ENCODE results near the gene TMEM187.
A peak's percentile ranks its signal among the peaks of the same experiment; 100 is the strongest.

TMEM187 gene

DNA sequence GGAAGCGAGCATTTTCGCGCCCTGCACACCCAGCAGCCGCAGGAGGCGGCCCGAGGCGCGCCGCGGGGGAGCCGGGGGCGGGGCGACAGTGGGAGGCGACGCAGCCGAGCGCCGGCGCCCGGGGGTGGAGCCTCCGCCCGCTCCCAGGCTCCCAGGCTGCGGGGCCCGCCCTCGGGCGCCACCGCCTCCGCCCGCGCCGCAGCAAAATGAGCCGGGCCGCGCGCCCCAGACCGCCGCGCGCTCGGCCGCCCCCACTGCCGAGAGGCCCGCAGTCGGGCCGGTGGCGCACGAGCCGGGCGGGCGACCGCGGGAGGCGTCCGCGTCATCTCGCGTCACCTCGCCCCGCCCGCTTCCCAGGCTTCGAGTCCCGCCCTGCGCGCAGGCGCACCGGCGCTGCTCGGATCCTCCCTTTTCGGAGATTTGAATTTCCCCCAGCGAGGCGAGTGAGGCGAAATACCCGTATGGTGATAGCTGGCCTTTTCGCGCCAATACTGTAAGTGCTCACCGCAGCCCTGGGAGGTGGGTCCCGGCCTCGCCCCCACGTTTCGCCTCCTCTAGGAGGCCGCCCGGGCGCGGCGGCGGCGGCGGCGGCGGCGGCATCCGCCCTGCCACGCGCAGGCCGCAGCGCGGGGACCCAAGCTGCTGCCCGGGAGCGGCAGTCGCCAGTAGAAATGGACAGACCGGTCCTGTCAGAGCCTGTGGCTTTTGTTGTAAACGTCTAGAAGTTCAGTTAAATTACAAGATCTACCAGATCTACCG, at the start of gene TMEM187:
TSS of gene TMEM187 (plus strand) at position 387 of the 759 bp plus-strand sequence. CDS start 9,309 bp downstream, outside the sequence.
- DNase-seq (ENCODE audit: low read depth in 1 of 2, low spot score in 1 of 2), result peak; percentile 60 to 87

DNA sequence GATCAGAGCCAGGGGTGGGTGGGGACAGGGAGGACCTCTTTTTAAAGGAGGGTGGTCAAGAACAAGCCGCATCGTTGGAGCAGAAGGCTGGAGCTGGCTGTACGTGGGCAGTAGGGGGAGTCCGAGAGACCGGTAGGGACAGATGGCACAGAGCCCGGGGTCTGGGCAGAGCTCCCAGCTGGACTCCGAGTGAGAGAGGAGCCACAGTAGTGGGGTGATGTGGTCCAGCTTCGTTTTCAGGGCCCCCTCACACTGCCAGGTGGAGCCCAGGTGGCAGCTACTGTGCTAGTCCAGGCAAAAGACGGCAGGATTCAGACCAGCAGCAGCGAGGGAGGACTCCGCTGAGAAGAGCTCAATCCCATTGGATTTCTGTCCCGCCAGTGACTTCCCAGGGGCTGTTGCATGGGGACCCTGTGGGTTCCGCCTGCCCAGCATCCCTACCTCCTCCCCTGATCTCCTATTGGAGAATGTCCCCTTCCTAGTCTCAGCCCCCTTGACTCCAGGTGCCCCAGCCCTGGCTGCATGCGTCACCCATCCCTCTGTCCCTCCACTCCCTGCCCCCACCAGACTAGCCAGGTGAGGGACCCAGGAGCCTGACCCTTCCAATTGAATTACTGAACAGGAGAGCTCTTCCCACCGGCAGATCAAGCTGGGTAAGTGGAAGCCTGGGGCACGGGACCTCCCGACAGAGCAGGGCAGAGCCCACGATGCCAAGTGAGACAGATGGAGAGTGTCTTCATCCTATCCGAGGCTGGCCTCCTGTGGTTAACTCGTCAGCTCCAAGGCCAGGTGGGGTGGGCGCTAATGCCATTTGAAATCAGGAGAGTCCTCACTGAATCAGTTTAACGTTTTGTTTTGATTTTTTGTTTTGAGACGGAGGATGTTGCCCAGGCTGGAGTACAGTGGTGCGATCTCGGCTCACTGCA, 49.4 kb upstream of the TMEM187 start:
- DNase-seq (ENCODE audit: low read depth in 1 of 2, low spot score in 1 of 2), result no peak

- peak in 1 of 2 donors; percentile 11 for DNase-seq (ENCODE audit: low read depth in 1 of 2, low spot score in 1 of 2)
Measured at GRCh38 chrX:153924149-153924861, 48.2 kb upstream of the TMEM187 start.

- no peak for DNase-seq (ENCODE audit: low read depth in 1 of 2, low spot score in 1 of 2)
Measured at GRCh38 chrX:153925387-153925738, 47.2 kb upstream of the TMEM187 start.

DNA sequence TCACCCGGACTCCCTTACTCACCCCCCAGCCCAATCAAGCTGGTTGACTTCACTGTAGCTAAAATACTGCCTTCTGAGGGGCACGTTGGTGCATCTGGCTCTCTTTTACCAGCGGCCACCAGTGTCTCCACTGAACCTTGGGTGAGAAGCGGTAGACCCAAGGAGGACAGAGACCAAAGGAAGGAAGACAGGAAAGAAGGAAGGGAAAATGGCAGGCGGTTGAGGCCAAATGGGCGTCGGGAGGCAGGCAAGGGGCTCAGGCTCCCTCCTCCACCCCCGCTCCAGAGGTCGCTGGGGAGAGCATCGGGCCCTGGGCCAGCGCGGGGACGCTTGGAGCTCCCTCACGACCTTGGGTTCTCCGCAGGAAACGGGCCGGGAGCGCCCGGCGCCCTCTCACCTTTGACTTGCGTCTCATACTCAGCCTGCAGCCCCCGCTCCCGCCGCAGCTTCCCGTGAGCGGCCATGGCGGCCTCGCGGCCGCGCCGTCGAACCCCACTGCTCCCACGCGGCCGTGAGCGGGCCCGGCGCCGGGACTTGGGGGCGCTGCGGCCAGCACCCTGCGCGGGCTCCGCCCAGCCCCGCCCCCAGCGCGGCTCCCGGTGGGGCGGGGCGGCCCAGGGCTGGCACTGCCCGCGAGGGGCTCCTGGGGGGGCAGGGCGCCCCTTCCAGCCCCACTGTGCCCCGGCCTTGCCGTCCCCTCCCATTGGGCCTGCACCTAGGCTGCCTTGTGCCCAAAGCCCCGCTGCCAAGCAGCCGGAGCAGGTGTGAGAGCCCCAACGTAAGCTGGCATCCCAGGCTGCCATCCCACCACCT, 46.6 kb upstream of the TMEM187 start, which contains the start of gene ARHGAP4:
TSS of gene ARHGAP4 (minus strand) at position 526 of the 813 bp plus-strand sequence. CDS start at position 464, 62 bp downstream.
- peak in 1 of 2 donors; percentile 29 for DNase-seq (ENCODE audit: low read depth in 1 of 2, low spot score in 1 of 2)

DNA sequence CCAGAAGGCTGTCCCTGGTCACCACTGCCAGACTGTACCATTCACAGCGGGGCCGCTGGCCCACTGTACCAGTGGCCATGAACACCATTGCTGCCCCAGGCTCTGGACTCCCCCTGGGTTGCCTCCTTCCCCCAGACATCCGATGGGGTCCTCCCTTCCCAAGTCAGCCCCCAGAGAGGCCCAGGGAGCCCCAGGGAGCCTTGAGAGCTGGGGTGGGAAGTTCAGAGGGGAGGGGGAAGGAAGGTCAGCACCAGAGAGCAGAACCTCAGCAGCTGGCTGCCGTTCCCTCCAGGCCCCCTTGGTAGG, 46.0 kb upstream of the TMEM187 start:
- DNase-seq (ENCODE audit: low read depth in 1 of 2, low spot score in 1 of 2), result no peak

DNA sequence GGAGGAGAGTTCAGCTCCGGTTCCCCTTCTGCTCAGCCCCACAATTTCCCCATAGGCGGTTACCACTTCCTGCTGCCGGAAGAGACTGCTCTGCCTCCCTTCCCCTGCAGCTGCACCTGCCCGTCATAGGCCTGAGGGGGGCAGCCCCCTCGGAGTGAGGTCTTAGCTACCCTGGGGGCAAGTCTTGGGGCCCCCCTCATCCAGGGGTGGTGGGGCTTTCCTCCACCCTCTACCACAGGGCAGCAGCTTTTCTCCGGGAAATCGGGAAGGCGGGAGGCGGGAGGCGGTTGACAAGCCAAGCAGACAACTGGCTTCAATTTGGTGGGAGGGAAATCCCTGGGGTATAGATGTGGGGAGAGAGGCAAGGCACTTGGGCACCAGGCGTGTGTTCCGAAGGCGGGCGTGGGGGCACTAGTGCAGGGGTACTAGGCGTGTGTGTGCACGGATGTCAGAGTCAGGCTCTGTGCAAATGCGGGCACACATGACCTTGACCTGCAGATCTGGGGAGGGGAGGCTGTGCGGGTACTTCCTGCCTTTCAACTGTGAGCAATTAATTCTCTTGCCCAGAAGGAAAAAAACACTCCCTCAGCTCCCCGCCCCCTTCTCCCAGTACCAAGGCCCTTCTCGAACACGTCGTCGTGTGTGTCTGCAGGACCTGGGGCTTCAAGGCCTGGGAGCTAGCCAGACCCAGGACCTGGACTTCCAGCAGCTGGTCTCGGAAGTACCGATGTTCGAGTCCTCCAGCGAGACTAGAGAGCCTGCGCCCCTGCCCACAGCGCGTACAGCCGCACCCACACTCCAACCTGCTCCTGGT, 45.5 kb upstream of the TMEM187 start:
- DNase-seq (ENCODE audit: low read depth in 1 of 2, low spot score in 1 of 2), result peak; percentile 43 to 65

DNA sequence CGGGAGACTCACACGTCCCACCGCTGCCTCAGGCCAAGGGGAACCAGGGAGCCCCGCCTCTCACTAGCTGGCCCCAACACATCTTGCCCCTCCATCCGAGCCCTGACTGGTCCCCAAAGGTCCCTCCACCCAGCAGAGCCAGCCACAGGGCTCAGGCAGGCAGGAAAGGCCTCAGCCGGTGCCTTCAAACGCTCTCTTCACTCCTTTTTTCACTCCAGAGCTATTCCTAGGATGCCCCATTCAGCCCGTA, 45.0 kb upstream of the TMEM187 start:
- DNase-seq (ENCODE audit: low read depth in 1 of 2, low spot score in 1 of 2), result no peak

- DNase-seq (ENCODE audit: low read depth in 1 of 2, low spot score in 1 of 2), result peak; percentile 82 to 94
Measured at GRCh38 chrX:153927922-153928760, 44.4 kb upstream of the TMEM187 start.

DNA sequence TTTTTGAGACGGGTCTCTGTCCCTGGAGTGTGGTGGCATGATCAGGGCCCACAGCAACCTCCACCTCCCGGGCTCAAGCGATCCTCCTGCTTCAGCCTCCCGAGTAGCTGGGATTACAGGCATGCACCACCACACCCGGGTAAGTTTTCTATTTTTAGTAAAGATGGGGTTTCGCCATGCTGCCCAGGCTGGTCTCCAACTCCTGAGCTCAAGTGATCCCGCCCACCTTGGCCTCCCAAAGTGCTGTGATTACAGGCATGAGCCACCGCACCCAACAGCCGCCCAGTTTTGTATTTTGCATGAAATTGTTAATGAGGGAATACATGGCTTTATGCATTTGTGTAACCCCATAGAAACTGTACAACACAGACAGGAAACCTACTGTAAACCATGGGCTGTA, 43.7 kb upstream of the TMEM187 start:
- DNase-seq (ENCODE audit: low read depth in 1 of 2, low spot score in 1 of 2), result no peak

DNA sequence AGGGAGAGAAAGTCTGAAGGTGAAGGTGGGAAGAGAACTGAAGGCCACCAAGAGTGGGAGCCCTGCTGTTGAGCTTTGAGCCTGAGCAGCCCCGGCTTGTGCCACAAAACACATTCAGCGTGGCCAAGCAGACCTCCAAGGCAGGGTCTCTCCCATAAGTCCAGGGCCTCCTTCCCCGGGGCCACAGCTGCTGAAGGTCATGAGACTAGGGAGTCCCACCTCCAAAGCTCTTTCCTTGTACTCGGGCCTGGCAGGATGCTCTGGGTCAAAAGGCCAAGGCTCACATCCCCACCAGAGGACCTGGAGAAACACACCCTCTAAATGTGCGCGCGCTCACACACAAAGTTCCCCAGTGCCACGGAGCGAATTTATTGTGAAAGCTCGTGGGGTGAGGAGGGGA, 43.0 kb upstream of the TMEM187 start:
- no peak for DNase-seq (ENCODE audit: low read depth in 1 of 2, low spot score in 1 of 2)

GRCh38 chrX:153930011-153930910, 42.3 kb upstream of the TMEM187 start:
- no peak for DNase-seq (ENCODE audit: low read depth in 1 of 2, low spot score in 1 of 2)

GRCh38 chrX:153931151-153931550, 41.4 kb upstream of the TMEM187 start:
- no peak for DNase-seq (ENCODE audit: low read depth in 1 of 2, low spot score in 1 of 2)

GRCh38 chrX:153931748-153932147, 40.8 kb upstream of the TMEM187 start:
- DNase-seq (ENCODE audit: low read depth in 1 of 2, low spot score in 1 of 2), result no peak

- DNase-seq (ENCODE audit: low read depth in 1 of 2, low spot score in 1 of 2), result no peak
Measured at GRCh38 chrX:153932220-153932915, 40.2 kb upstream of the TMEM187 start.

DNA sequence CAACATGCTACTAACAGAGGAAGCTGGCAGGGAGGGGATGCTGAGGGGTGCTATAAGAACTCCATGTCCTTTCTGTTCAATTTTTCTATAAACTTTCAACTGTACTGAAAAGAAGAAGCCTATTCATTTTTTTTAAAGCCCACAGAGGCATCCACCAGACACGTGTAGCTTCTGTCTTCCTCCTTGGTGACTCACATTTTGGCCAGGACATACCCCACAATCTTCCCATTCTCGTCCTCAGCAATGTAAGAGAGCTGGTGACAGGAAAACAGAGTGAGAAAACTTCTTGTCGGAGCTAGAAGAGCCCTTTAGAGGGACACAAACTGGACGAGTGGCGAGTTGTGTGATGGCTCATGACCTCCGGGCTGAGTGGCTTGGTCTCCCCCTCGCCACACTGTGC, 38.8 kb upstream of the TMEM187 start:
- no peak for DNase-seq (ENCODE audit: low read depth in 1 of 2, low spot score in 1 of 2)

DNA sequence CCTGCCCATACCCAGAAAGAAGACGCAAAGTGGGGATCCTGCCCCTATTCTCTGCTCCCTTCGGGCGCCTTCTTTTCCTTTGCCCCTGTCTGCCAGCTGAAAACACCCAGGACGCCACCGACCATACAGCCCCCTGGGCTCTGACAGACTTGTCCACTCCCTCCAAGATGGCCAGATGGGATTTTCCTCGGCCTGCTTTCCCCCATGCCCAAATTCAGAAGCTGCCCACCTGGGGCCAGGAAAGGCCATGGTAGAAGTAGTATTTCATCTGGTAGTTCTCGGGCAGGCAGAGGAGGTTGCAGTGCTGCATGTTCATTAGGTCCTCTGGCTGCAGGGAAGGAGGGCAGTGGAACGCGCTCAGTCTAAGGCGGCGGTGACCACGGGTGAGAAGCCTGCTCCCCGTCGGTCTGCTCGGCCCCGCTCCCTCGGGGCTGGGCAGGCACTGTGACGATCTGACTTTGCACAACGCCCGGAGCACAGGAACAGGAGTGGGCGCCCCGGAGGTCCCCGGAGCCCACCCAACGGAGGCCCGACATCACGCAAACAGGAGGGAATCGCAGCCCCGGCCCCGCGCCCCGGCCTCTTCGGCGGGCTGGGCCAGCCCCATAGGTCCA, 38.3 kb upstream of the TMEM187 start:
- DNase-seq (ENCODE audit: low read depth in 1 of 2, low spot score in 1 of 2), result no peak
